Tongue (tissue), 2 donors: ENCODE measurements around the gene TTL. TPM values are rescaled to one million over a fixed set of nuclear protein-coding genes. Genes with fewer than 3 reads are reported as not detected.
"Not testable (repeated sequence)": the region's sequence is repeated elsewhere in the genome, so short reads cannot be mapped to it uniquely, and the experiment has no call there.

Source experiments
- DNase-seq: peaks from one replicate; pipeline ENCODE4 v3.0.0-alpha.2; 2015
- total RNA-seq: library from RNA; depleted of rRNA; stranded (reverse); fragments of >200 nt; gene quantifications from one replicate; pipeline ENCODE4 v1.2.3, GENCODE V29; 2014

The TTL gene
- total RNA-seq = 26.4 TPM

GRCh38 chr2:112481528-112482233 is at the start of gene TTL:
TTL (plus strand) TSS chr2:112482156; CDS start chr2:112482345, 189 bp downstream.
- DNase-seq = peak; percentile 87

GRCh38 chr2:112432390-112432734 is 49.6 kb upstream of the TTL start:
- DNase-seq = not testable (repeated sequence)

GRCh38 chr2:112432735-112433479 is 49.0 kb upstream of the TTL start:
- peak; percentile 9 for DNase-seq

GRCh38 chr2:112433480-112433879 is 48.5 kb upstream of the TTL start, which contains the start of gene RGPD8:
RGPD8 (minus strand) TSS chr2:112433645; CDS start chr2:112433453, 192 bp downstream.
- peak; percentile 96 for DNase-seq

- DNase-seq = no peak
These were observed 47.8 kb upstream of the TTL start for GRCh38 chr2:112433932-112434730.

- DNase-seq = not testable (repeated sequence)
These were observed 46.9 kb upstream of the TTL start for GRCh38 chr2:112434890-112435715.

- DNase-seq = not testable (repeated sequence)
These were observed 46.1 kb upstream of the TTL start for GRCh38 chr2:112435716-112436431.

- not testable (repeated sequence) for DNase-seq
These were observed 45.0 kb upstream of the TTL start for GRCh38 chr2:112436993-112437392.

- DNase-seq = not testable (repeated sequence)
These were observed 44.5 kb upstream of the TTL start for GRCh38 chr2:112437405-112437831.

- not testable (repeated sequence) for DNase-seq
These were observed 43.2 kb upstream of the TTL start for GRCh38 chr2:112438603-112439261.

- DNase-seq = not testable (repeated sequence)
These were observed 37.7 kb upstream of the TTL start for GRCh38 chr2:112444256-112444655.

- no peak for DNase-seq
These were observed 32.1 kb upstream of the TTL start for GRCh38 chr2:112449854-112450253.

- no peak for DNase-seq
These were observed 30.6 kb upstream of the TTL start for GRCh38 chr2:112451317-112451716.

GRCh38 chr2:112454586-112454985 is 27.4 kb upstream of the TTL start:
- DNase-seq = no peak

- no peak for DNase-seq
These were observed 22.6 kb upstream of the TTL start for GRCh38 chr2:112459372-112459771.

GRCh38 chr2:112462178-112462577 is 19.8 kb upstream of the TTL start:
- DNase-seq = no peak

GRCh38 chr2:112463256-112463655 is 18.7 kb upstream of the TTL start:
- DNase-seq = no peak

GRCh38 chr2:112465382-112465781 is 16.6 kb upstream of the TTL start:
- DNase-seq = no peak

GRCh38 chr2:112472547-112473263 is 9.3 kb upstream of the TTL start:
- DNase-seq = no peak
